Endothelial cell of umbilical vein (primary cell): ENCODE results near the gene VSNL1. TPM values are rescaled to one million over a fixed set of nuclear protein-coding genes. Genes with fewer than 3 reads are reported as not detected.

Experiments used
- BruUV-seq: library from RNA; stranded (reverse); fragments of 400-500 nt; replicated peaks from 2 replicates; lab custom pipeline; 2021; lab: Mats Ljungman, UMichigan
- CTCF ChIA-PET: fragments of 300-600, 350-600 bp; sonication (Branson Sonifier 250); formaldehyde crosslinking; loops from one replicate; lab custom pipeline; 2021; ENCODE audit warnings: antibody characterized with exemption, inconsistent platforms; lab: Charles Lee
- POLR2A ChIA-PET: fragments of 300-600, 350-600 bp; sonication (Branson Sonifier 250); formaldehyde crosslinking; loops from one replicate; lab custom pipeline; 2021; ENCODE audit warnings: antibody characterized with exemption, inconsistent platforms; lab: Charles Lee
- DNase-seq: peaks from one replicate; pipeline ENCODE4 v3.0.0-alpha.2; 2011; ENCODE audit warnings: low read depth, low spot score
- FAIRE-seq: peaks from 2 replicates; lab custom pipeline; 2011; peaks lifted over from hg19 to GRCh38; lab: Jason Lieb, UNC
- H2AFZ ChIP-seq: 2 replicates; pipeline ENCODE4 v1.6.0; 2012; ENCODE audit warnings: low read depth, low read length, control low read depth, inconsistent platforms
- H3K27ac ChIP-seq: 2 replicates; pipeline ENCODE4 v1.5.1; 2011; ENCODE audit warnings: low read depth, mild to moderate bottlenecking, control low read depth, low read length, moderate library complexity; ENCODE audit not compliant: insufficient read depth
- H3K27me3 ChIP-seq, 2 experiments: 2 replicates each; pipeline versions ENCODE4 v1.6.0 to v1.6.1; 2011; ENCODE audit warnings: low read length in 2 of 2, mixed read lengths in 1 of 2; ENCODE audit not compliant: control insufficient read depth in 2 of 2, insufficient read depth in 2 of 2
- H3K36me3 ChIP-seq, 2 experiments: 2 replicates in 1 of 2; 3 replicates in 1 of 2; pipeline ENCODE4 v1.5.1; 2011; ENCODE audit warnings: low read length in 2 of 2, mild to moderate bottlenecking in 1 of 2, moderate library complexity in 1 of 2; ENCODE audit not compliant: control insufficient read depth in 2 of 2, insufficient read depth in 2 of 2; ENCODE audit errors: extremely low read depth in 1 of 2
- H3K4me1 ChIP-seq: 3 replicates; pipeline ENCODE4 v1.5.1; 2011; ENCODE audit warnings: mild to moderate bottlenecking, low read length; ENCODE audit not compliant: control insufficient read depth, insufficient read depth; ENCODE audit errors: extremely low read depth
- H3K4me2 ChIP-seq: 2 replicates; pipeline ENCODE4 v1.6.1; 2011; ENCODE audit warnings: low read length, control low read depth, mixed read lengths; ENCODE audit not compliant: insufficient read depth
- H3K4me3 ChIP-seq, 3 experiments: fragments of 200-600 bp in 1 of 3; sonication (generic), shearing (Covaris generic) in 1 of 3; replicated peaks in 1 of 3; 2 replicates each; pipeline ENCODE4 v1.5.1; 2011 to 2016; ENCODE audit warnings: control low read depth in 3 of 3, low read length in 3 of 3, mild to moderate bottlenecking in 2 of 3, inconsistent platforms in 1 of 3, low read depth in 1 of 3, moderate library complexity in 1 of 3; ENCODE audit not compliant: insufficient read depth in 1 of 3
- H3K79me2 ChIP-seq: 2 replicates; pipeline ENCODE4 v1.6.0; 2012; ENCODE audit warnings: low read length, inconsistent platforms; ENCODE audit not compliant: control insufficient read depth, insufficient read depth
- H3K9ac ChIP-seq: replicated peaks from 2 replicates; pipeline ENCODE3; 2011; ENCODE audit warnings: low read length, control low read depth; ENCODE audit not compliant: insufficient read depth; ENCODE audit errors: extremely low read depth
- H3K9me1 ChIP-seq: replicated peaks from 3 replicates; pipeline ENCODE4 v1.6.0; 2011; ENCODE audit warnings: mild to moderate bottlenecking, low read length; ENCODE audit not compliant: control insufficient read depth, insufficient read depth; ENCODE audit errors: extremely low read depth
- H3K9me3 ChIP-seq: replicated peaks from 2 replicates; pipeline ENCODE4 v1.5.1; 2012; ENCODE audit warnings: low read length, inconsistent platforms; ENCODE audit not compliant: control insufficient read depth, insufficient read depth
- H4K20me1 ChIP-seq: replicated peaks from 2 replicates; pipeline ENCODE3; 2011; ENCODE audit warnings: mild to moderate bottlenecking, low read length; ENCODE audit not compliant: control insufficient read depth, insufficient read depth; ENCODE audit errors: extremely low read depth
- CTCF ChIP-seq, 2 donors: IDR thresholded peaks; 1 replicate in 1 of 2; 2 replicates in 1 of 2; pipeline ENCODE4 v1.5.1; 2011; ENCODE audit warnings: low read length in 2 of 2, mild to moderate bottlenecking in 2 of 2, moderate library complexity in 2 of 2, control low read depth in 1 of 2, inconsistent platforms in 1 of 2, low read depth in 1 of 2; ENCODE audit not compliant: insufficient read depth in 1 of 2; ENCODE audit errors: extremely low read depth in 1 of 2
- EZH2 ChIP-seq: IDR thresholded peaks from 2 replicates; pipeline ENCODE4 v1.6.1; 2012; ENCODE audit warnings: borderline replicate concordance, low read depth, mild to moderate bottlenecking, moderate library complexity, low read length, inconsistent platforms; ENCODE audit not compliant: severe bottlenecking
- FOS ChIP-seq: IDR thresholded peaks from 2 replicates; pipeline ENCODE4 v1.6.1; 2011; ENCODE audit warnings: mild to moderate bottlenecking, low read length, moderate library complexity, borderline replicate concordance; ENCODE audit not compliant: insufficient read depth
- GATA2 ChIP-seq: IDR thresholded peaks from 2 replicates; pipeline ENCODE4 v1.7.0; 2011; ENCODE audit warnings: low read depth, mild to moderate bottlenecking, moderate library complexity, mixed read lengths, low read length; ENCODE audit not compliant: insufficient read length, insufficient read depth
- JUN ChIP-seq: IDR thresholded peaks from 2 replicates; pipeline ENCODE4 v1.6.1; 2011; ENCODE audit warnings: borderline replicate concordance, low read depth; ENCODE audit not compliant: insufficient read length, insufficient read depth
- MAX ChIP-seq: IDR thresholded peaks from 2 replicates; pipeline ENCODE4 v1.6.1; 2011; ENCODE audit not compliant: insufficient read depth, insufficient read length
- MYC ChIP-seq: IDR thresholded peaks from one replicate; pipeline ENCODE4 v1.6.1; 2011; ENCODE audit warnings: mild to moderate bottlenecking, low read depth, low read length
- POLR2A ChIP-seq: IDR thresholded peaks from 2 replicates; pipeline ENCODE4 v1.6.1; 2012; ENCODE audit warnings: low read depth, mild to moderate bottlenecking, control low read depth, low read length
- POLR2AphosphoS5 ChIP-seq: IDR thresholded peaks from 2 replicates; pipeline ENCODE4 v1.6.1; 2012; ENCODE audit warnings: low read depth, mild to moderate bottlenecking, control low read depth, low read length, moderate library complexity; ENCODE audit not compliant: insufficient read depth
- dilution Hi-C: fragments of 300-500 bp; cut with MboI; formaldehyde crosslinking; loops from one replicate; pipeline ENCODE4 v1.15.0; 2019; ENCODE audit warnings: low sequenced_read_pairs; ENCODE audit not compliant: extremely low pct_ligation_motif_present
- intact Hi-C: fragments of 100-400 bp; cut with micrococcal nuclease; formaldehyde crosslinking; loops from one replicate; pipeline ENCODE4 v1.10.0; 2022
- polyA plus RNA-seq, 4 experiments: library from polyadenylated mRNA; depleted of rRNA in 3 of 4; stranded (reverse) in 3 of 4; unstranded in 1 of 4; fragments of >200 nt; gene quantifications; 2 replicates each; pipeline versions ENCODE4 v1.2.1 to v1.2.3, GENCODE V29; 2011 to 2012; ENCODE audit warnings: missing spikeins in 1 of 4
- total RNA-seq: library from RNA; stranded (reverse); gene quantifications from 2 replicates; pipeline ENCODE4 v1.2.3, GENCODE V29; 2021

VSNL1 gene
- total and polyA plus RNA-seq, 2 donors (not counting 3 experiments of a cell fraction or from before 2014, with no cell fraction given): not detected

GRCh38 chr2:17620280-17620679 is 79.8 kb downstream of the VSNL1 start:
- no peak for TF ChIP-seq MAX
- TF ChIP-seq EZH2: no peak
- TF ChIP-seq MYC: no peak
- no peak for TF ChIP-seq FOS
- no peak for TF ChIP-seq CTCF (IDR thresholded peaks at IDR 0.05; ENCODE audit: extremely low read depth in 1 of 2, insufficient read depth in 1 of 2, low read depth in 1 of 2, low read length in 2 of 2)
- TF ChIP-seq GATA2: no peak
- TF ChIP-seq POLR2A: no peak
- TF ChIP-seq JUN: no peak
- TF ChIP-seq POLR2AphosphoS5: no peak
- ChIA-PET CTCF (no interaction called here), POLR2A (no interaction called here)
- H2AFZ ChIP-seq: no peak overlapping the region
- H4K20me1 ChIP-seq: no peaks in the 10 kb centered on the region
- no peak for DNase-seq
- no TSS peak for BruUV-seq
- FAIRE-seq: no peak
- no peaks in the 10 kb centered on the region for H3K27me3 ChIP-seq
- H3K27ac ChIP-seq: no peak overlapping the region
- H3K36me3 ChIP-seq: no peaks in the 10 kb centered on the region
- H3K4me2 ChIP-seq: no peak overlapping the region
- intact Hi-C loops (no loop called here), dilution Hi-C loops (no loop called here)
- no peak overlapping the region for H3K9ac ChIP-seq
- H3K79me2 ChIP-seq: no peaks in the 10 kb centered on the region
- H3K4me1 ChIP-seq: no peaks in the 10 kb centered on the region
- H3K9me3 ChIP-seq: no peaks in the 10 kb centered on the region
- H3K4me3 ChIP-seq: no peak overlapping the region
- no peaks in the 10 kb centered on the region for H3K9me1 ChIP-seq
